Measurements from ENCODE around the gene BAHD1. TPM values are rescaled to one million over a fixed set of nuclear protein-coding genes. Genes with fewer than 3 reads are reported as not detected.

The BAHD1 gene
- total and polyA plus RNA-seq, 2 donors (not counting 1 experiment from before 2014, with no cell fraction given), result 15.0 to 34.7 TPM

- no peak overlapping the region for H3K27ac Mint-ChIP-seq
- DNase-seq (no peak), ATAC-seq (ENCODE audit: low read depth) (no peak)
- H3K4me3 Mint-ChIP-seq, result no peak overlapping the region
- no peaks in the 10 kb centered on the region for H3K9me3 Mint-ChIP-seq (ENCODE audit: insufficient read depth)
- Histone ChIP-seq H3K9ac (ENCODE audit: low read length) (no peak overlapping the region), H3K36me3 (replicated peaks in 1 of 2; ENCODE audit: control extremely low read depth in 1 of 2, control insufficient read depth in 1 of 2, extremely low read depth in 1 of 2, insufficient read depth in 2 of 2, low read length in 1 of 2) (peaks cover 2 to 75% of the 10 kb centered on the region in 2 experiments), H3K4me2 (replicated peaks; ENCODE audit: low read depth, low read length, poor library complexity, severe bottlenecking) (no peak overlapping the region), H4K20me1 (ENCODE audit: control insufficient read depth, insufficient read depth, low read length, poor library complexity, severe bottlenecking) (no peaks in the 10 kb centered on the region), H3K27me3 (replicated peaks in 1 of 4; ENCODE audit: control extremely low read depth in 1 of 4, control insufficient read depth in 3 of 4, insufficient read depth in 4 of 4, low read length in 3 of 4) (no peaks in the 10 kb centered on the region), H3K4me1 (ENCODE audit: control insufficient read depth in 2 of 2, insufficient read depth in 2 of 2, low read length in 2 of 2) (no peaks in the 10 kb centered on the region), H2AFZ (ENCODE audit: insufficient read depth, low read depth, low read length, poor library complexity, severe bottlenecking) (no peak overlapping the region), H3K4me3 (ENCODE audit: control extremely low read depth in 1 of 5, extremely low read depth in 1 of 5, insufficient read depth in 1 of 5, low read depth in 2 of 5, low read length in 4 of 5) (no peak overlapping the region), H3K27ac (ENCODE audit: low read length in 2 of 2) (no peak overlapping the region), H3K9me3 (ENCODE audit: control extremely low read depth in 1 of 3, control insufficient read depth in 2 of 3, insufficient read depth in 1 of 3, low read length in 2 of 3) (no peaks in the 10 kb centered on the region), H3K79me2 (ENCODE audit: control insufficient read depth, insufficient read depth, low read length) (no peaks in the 10 kb centered on the region)
- no peaks in the 10 kb centered on the region for H3K4me1 Mint-ChIP-seq
- WGBS (ENCODE audit: insufficient coverage), result 100% methylated on average over 7 of the region's 10 CpGs
- CTCF ChIA-PET, result interaction anchor here (1.5 kb wide), 1 partner anchor 71 kb away, joined by 5 read pairs; no protein-coding TSS in a partner anchor
- POLR2A ChIA-PET, result no interaction called here
- intact Hi-C loops (cut with micrococcal nuclease), result no loop called here
- no peak for TF ChIP-seq CTCF (IDR thresholded peaks at IDR 0.05)
- TF ChIP-seq EZH2 (IDR thresholded peaks at IDR 0.05; ENCODE audit: borderline replicate concordance, insufficient read depth, low read depth, low read length, poor library complexity, severe bottlenecking), result no peak
- H3K27me3 Mint-ChIP-seq, result no peaks in the 10 kb centered on the region
Observed at GRCh38 chr15:40415226-40415625, 25.5 kb upstream of the BAHD1 start.

GRCh38 chr15:40416056-40416455 lies 24.7 kb upstream of the BAHD1 start:
- Histone ChIP-seq H3K27ac (ENCODE audit: low read length in 2 of 2) (no peak overlapping the region), H2AFZ (ENCODE audit: insufficient read depth, low read depth, low read length, poor library complexity, severe bottlenecking) (no peak overlapping the region), H3K9ac (ENCODE audit: low read length) (no peak overlapping the region), H3K4me1 (ENCODE audit: control insufficient read depth in 2 of 2, insufficient read depth in 2 of 2, low read length in 2 of 2) (no peaks in the 10 kb centered on the region), H3K4me3 (ENCODE audit: control extremely low read depth in 1 of 5, extremely low read depth in 1 of 5, insufficient read depth in 1 of 5, low read depth in 2 of 5, low read length in 4 of 5) (no peak overlapping the region), H3K4me2 (replicated peaks; ENCODE audit: low read depth, low read length, poor library complexity, severe bottlenecking) (no peak overlapping the region), H3K36me3 (replicated peaks in 1 of 2; ENCODE audit: control extremely low read depth in 1 of 2, control insufficient read depth in 1 of 2, extremely low read depth in 1 of 2, insufficient read depth in 2 of 2, low read length in 1 of 2) (peaks cover 0 to 66% of the 10 kb centered on the region in 2 experiments), H3K27me3 (replicated peaks in 1 of 4; ENCODE audit: control extremely low read depth in 1 of 4, control insufficient read depth in 3 of 4, insufficient read depth in 4 of 4, low read length in 3 of 4) (no peaks in the 10 kb centered on the region), H3K79me2 (ENCODE audit: control insufficient read depth, insufficient read depth, low read length) (no peaks in the 10 kb centered on the region), H4K20me1 (ENCODE audit: control insufficient read depth, insufficient read depth, low read length, poor library complexity, severe bottlenecking) (no peaks in the 10 kb centered on the region), H3K9me3 (ENCODE audit: control extremely low read depth in 1 of 3, control insufficient read depth in 2 of 3, insufficient read depth in 1 of 3, low read length in 2 of 3) (no peaks in the 10 kb centered on the region)
- Mint-ChIP-seq H3K27me3 (no peaks in the 10 kb centered on the region), H3K4me1 (no peaks in the 10 kb centered on the region), H3K27ac (no peak overlapping the region), H3K4me3 (no peak overlapping the region), H3K9me3 (ENCODE audit: insufficient read depth) (no peaks in the 10 kb centered on the region)
- TF ChIP-seq EZH2 (IDR thresholded peaks at IDR 0.05; ENCODE audit: borderline replicate concordance, insufficient read depth, low read depth, low read length, poor library complexity, severe bottlenecking) (no peak), CTCF (IDR thresholded peaks at IDR 0.05) (no peak)
- WGBS (ENCODE audit: insufficient coverage), result 96% methylated on average over 14 of the region's 14 CpGs
- CTCF ChIA-PET, result interaction anchor here (11.6 kb wide), 1 partner anchor 73 kb away, joined by 308 read pairs; the partner anchor contains the start of gene CCDC9B
- intact Hi-C loops (cut with micrococcal nuclease), result no loop called here
- ATAC-seq (ENCODE audit: low read depth), result no peak
- DNase-seq, result no peak
- POLR2A ChIA-PET, result no interaction called here

Data from B cell (primary cell).